GM10266 (cell line): ENCODE data around the gene TM9SF2.

ENCODE experiments used
- DNase-seq: peaks from one replicate; pipeline ENCODE4 v3.0.0; 2012; ENCODE audit errors: extremely low spot score
- TF ChIP-seq, protein P1 (sequence below): IDR thresholded peaks from 2 replicates; pipeline ENCODE4 v1.5.1; 2012; ENCODE audit warnings: mild to moderate bottlenecking, low read depth; ENCODE audit not compliant: control insufficient read depth, insufficient read depth; ENCODE audit errors: missing control alignments

TM9SF2 gene

GRCh38 chr13:99553033-99553432, 51.8 kb downstream of the TM9SF2 start:
- TF ChIP-seq, protein P1, sequence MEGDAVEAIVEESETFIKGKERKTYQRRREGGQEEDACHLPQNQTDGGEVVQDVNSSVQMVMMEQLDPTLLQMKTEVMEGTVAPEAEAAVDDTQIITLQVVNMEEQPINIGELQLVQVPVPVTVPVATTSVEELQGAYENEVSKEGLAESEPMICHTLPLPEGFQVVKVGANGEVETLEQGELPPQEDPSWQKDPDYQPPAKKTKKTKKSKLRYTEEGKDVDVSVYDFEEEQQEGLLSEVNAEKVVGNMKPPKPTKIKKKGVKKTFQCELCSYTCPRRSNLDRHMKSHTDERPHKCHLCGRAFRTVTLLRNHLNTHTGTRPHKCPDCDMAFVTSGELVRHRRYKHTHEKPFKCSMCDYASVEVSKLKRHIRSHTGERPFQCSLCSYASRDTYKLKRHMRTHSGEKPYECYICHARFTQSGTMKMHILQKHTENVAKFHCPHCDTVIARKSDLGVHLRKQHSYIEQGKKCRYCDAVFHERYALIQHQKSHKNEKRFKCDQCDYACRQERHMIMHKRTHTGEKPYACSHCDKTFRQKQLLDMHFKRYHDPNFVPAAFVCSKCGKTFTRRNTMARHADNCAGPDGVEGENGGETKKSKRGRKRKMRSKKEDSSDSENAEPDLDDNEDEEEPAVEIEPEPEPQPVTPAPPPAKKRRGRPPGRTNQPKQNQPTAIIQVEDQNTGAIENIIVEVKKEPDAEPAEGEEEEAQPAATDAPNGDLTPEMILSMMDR, result no peak
- no peak for DNase-seq

- TF ChIP-seq, protein P1, result no peak
- DNase-seq, result no peak
Measured at GRCh38 chr13:99555149-99555548, 53.9 kb downstream of the TM9SF2 start.

DNA sequence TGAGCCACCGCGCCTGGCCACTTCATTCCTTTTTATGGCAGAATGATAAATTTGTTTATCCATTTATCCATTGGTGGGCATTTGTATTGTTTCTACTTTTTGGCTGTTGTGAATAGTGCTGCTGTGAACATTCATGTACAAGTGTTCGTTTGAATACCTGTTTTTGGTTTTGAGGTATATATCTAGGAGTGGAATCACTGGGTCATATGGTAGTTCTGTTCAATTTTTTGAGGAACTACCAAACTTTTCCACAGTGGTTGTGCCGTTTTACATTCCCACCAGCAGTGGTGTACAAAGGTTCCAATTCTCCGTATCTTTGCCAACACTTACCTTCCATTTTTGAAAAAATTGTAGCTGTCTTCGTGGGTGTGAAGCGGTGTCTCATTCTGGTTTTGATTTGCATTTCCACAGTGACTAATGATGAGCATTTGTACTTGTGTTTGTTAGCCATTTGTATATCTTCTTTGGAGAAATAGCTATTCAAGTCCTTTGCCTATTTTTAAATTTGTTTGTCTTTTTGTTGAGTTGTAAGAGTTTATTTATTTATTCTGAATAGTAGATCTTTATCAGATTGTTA, 55.7 kb downstream of the TM9SF2 start:
- TF ChIP-seq, protein P1, result no peak
- DNase-seq, result no peak

DNA sequence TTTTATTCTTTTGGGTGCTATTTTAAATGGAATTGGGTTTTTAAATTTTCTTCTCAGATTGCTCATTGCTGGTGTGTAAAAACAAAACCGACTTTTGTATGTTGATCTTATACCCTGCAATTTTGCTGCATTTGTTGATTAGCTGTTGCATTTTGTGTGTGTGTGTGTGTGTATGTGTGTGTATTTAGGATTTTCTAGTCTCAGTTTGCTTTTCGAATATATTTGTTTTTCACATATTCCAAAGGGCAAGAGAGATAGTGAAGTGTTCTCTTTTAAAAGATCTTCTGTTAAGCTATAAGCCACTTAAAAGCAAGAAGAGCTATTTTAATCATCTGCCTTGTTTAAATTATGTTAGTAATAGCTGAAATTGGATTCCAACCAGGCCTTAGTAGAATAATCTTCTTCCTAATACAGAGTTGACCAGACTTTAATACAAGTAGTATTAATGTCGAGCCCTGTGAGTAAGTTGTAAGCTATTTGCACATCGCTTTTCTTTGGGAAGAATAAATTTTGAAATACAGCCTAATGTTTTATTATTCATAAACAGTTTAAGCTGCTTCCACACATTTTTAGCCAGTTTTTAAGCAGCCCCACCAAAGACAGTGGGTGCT, 57.4 kb downstream of the TM9SF2 start:
- TF ChIP-seq, protein P1, result no peak
- DNase-seq, result no peak

DNA sequence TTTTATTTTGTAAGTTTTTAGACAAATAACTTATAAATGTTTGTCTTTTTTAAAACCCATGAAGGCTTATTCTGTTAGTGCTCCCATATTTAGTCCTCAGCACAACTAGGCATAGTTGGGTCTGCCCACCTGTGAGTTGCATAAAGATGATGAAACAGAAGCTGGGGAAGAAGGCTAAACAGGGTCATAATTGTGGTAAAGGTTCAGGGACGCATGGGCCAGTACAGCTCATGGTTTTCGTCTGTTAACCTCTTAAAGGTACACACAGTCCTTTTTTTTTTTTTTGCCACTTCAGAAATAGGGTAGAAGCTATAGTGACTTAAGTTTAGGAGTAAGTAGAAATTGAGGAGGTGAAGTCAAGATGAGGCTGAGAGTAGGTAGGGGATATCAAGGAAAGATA, 58.3 kb downstream of the TM9SF2 start:
- DNase-seq, result no peak

GRCh38 chr13:99563404-99563803, 62.1 kb downstream of the TM9SF2 start:
- no peak for DNase-seq
- TF ChIP-seq, protein P1, result no peak

More for the DNA sequence above, 58.3 kb downstream of the TM9SF2 start:
- TF ChIP-seq, protein P1, result no peak

DNA sequence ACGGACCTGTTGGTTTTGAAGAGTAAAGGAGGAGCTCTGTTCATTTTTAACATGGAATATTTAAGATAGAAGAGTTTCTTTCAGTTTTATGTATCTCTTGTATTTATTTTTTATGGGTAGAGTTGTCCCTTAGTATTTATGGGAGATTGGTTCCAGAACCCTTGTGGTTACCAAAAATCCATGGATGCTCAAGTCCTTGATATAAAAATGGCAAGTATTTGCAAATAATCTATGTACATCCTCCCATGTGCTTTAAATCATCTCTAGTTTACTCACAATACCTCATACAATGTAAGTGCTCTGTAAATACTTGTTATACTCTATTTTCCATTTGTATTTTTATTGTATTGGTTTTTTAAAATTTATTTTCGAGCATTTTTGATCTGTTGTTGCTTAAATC, 63.1 kb downstream of the TM9SF2 start:
- TF ChIP-seq, protein P1, result no peak
- no peak for DNase-seq
